Smooth muscle cell (in vitro differentiated cells): Measurements from ENCODE around the gene FAAP24. TPM values are rescaled to one million over a fixed set of nuclear protein-coding genes. Genes with fewer than 3 reads are reported as not detected.
A peak's percentile ranks its signal among the peaks of the same experiment; 100 is the strongest.
"Not testable (repeated sequence)": the region's sequence is repeated elsewhere in the genome, so short reads cannot be mapped to it uniquely, and the experiment has no call there.

Source experiments
- DNase-seq: peaks from one replicate; lab custom pipeline; 2025; ENCODE audit not compliant: unreplicated experiment; lab: John Stamatoyannopoulos, UW
- H2AFZ ChIP-seq: fragments of 200-600 bp; sonication (generic); 2 replicates; pipeline ENCODE4 v1.6.0; 2016; ENCODE audit warnings: antibody characterized with exemption, low read depth, mild to moderate bottlenecking
- H3F3A ChIP-seq: fragments of 200-600 bp; sonication (generic); 2 replicates; pipeline ENCODE4 v1.6.0; 2017; ENCODE audit warnings: antibody characterized with exemption, low read depth
- H3K27ac ChIP-seq: fragments of 200-600 bp; sonication (generic); 2 replicates; pipeline ENCODE4 v1.5.1; 2016; ENCODE audit warnings: low read depth, mild to moderate bottlenecking
- H3K27me3 ChIP-seq: fragments of 200-600 bp; sonication (generic); 2 replicates; pipeline ENCODE4 v1.6.1; 2016; ENCODE audit warnings: low read depth, mild to moderate bottlenecking
- H3K36me3 ChIP-seq: fragments of 200-600 bp; sonication (generic); 2 replicates; pipeline ENCODE4 v1.5.1; 2016; ENCODE audit warnings: low read depth
- H3K4me1 ChIP-seq: fragments of 200-600 bp; sonication (generic); 2 replicates; pipeline ENCODE4 v1.5.1; 2016; ENCODE audit warnings: low read depth
- H3K4me2 ChIP-seq: fragments of 200-600 bp; sonication (generic); 2 replicates; pipeline ENCODE4 v1.6.0; 2016; ENCODE audit warnings: mild to moderate bottlenecking
- H3K4me3 ChIP-seq: fragments of 200-600 bp; sonication (generic); 2 replicates; pipeline ENCODE4 v1.5.1; 2016; ENCODE audit warnings: mild to moderate bottlenecking
- H3K79me2 ChIP-seq: fragments of 200-600 bp; sonication (generic); 2 replicates; pipeline ENCODE4 v1.6.0; 2016; ENCODE audit warnings: low read depth, mild to moderate bottlenecking
- H3K9ac ChIP-seq: fragments of 200-600 bp; sonication (generic); 2 replicates; pipeline ENCODE4 v1.6.0; 2016; ENCODE audit warnings: low read depth
- H3K9me3 ChIP-seq: fragments of 200-600 bp; sonication (generic); replicated peaks from 2 replicates; pipeline ENCODE4 v1.5.1; 2016; ENCODE audit warnings: low read depth
- H4K20me1 ChIP-seq: fragments of 200-600 bp; sonication (generic); 2 replicates; pipeline ENCODE4 v1.6.0; 2016; ENCODE audit warnings: low read depth
- WGBS: methylation state at CpG from one replicate; pipeline ENCODE4 v1.1.7; 2016; ENCODE audit warnings: low lambda C conversion rate; 5-methylcytosine and 5-hydroxymethylcytosine counted together
- polyA plus RNA-seq: library from polyadenylated mRNA; unstranded; fragments of >200 nt; fragmentation: Nextera tagmentation; extraction: Ambion mirVana; gene quantifications from 2 replicates; pipeline ENCODE4 v1.2.1, GENCODE V29; 2016
- total RNA-seq: library from RNA; depleted of rRNA; stranded (reverse); fragments of >200 nt; gene quantifications from 2 replicates; pipeline ENCODE4 v1.2.3, GENCODE V29; 2014
- TF ChIP-seq, protein P1 (sequence below): fragments of 200-600 bp; sonication (generic); IDR thresholded peaks from 2 replicates; pipeline ENCODE4 v1.5.1; 2017; ENCODE audit warnings: borderline replicate concordance, mild to moderate bottlenecking, antibody characterized with exemption; ENCODE audit not compliant: insufficient read depth, poor library complexity, severe bottlenecking

Gene FAAP24
- total and polyA plus RNA-seq, 2 experiments from 2014 or later: 4.7 to 5.3 TPM

DNA sequence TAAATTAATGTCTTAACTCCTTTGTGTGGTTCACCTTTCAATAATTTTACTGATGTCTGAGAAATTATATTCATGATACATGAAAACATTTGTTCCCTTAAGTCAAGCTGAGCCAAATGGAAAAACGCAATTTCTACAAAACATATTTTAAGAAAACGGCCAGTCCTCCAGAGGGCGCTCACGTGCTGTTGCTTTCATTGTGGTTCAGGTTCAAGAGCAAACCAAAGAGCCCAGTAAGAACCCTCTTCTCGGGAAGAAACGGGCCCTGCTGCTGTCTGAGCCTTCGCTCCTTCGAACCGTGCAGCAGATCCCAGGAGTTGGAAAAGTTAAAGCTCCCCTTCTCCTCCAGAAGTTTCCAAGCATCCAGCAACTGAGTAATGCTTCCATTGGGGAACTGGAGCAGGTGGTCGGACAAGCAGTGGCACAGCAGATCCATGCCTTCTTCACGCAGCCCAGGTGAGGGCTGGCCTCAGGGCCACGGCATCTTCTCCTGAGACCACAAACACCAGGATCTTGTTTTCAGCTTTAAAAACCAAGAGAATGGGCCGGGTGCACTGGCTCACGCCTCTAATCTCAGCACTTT lies 4.3 kb downstream of the FAAP24 start:
- Histone ChIP-seq H3K4me3 (no peak overlapping the region), H3F3A (no peaks in the 10 kb centered on the region), H3K4me2 (no peak overlapping the region), H3K9ac (no peak overlapping the region), H3K9me3 (no peaks in the 10 kb centered on the region), H3K36me3 (no peaks in the 10 kb centered on the region), H3K27ac (no peak overlapping the region), H3K79me2 (peaks cover 4% of the 10 kb centered on the region), H3K4me1 (no peaks in the 10 kb centered on the region), H2AFZ (no peak overlapping the region), H4K20me1 (no peaks in the 10 kb centered on the region), H3K27me3 (no peaks in the 10 kb centered on the region)
- TF ChIP-seq, protein P1, sequence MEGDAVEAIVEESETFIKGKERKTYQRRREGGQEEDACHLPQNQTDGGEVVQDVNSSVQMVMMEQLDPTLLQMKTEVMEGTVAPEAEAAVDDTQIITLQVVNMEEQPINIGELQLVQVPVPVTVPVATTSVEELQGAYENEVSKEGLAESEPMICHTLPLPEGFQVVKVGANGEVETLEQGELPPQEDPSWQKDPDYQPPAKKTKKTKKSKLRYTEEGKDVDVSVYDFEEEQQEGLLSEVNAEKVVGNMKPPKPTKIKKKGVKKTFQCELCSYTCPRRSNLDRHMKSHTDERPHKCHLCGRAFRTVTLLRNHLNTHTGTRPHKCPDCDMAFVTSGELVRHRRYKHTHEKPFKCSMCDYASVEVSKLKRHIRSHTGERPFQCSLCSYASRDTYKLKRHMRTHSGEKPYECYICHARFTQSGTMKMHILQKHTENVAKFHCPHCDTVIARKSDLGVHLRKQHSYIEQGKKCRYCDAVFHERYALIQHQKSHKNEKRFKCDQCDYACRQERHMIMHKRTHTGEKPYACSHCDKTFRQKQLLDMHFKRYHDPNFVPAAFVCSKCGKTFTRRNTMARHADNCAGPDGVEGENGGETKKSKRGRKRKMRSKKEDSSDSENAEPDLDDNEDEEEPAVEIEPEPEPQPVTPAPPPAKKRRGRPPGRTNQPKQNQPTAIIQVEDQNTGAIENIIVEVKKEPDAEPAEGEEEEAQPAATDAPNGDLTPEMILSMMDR: peak; percentile 74
- 56% methylated on average over 14 of the region's 14 CpGs for WGBS
- DNase-seq: no peak

DNA sequence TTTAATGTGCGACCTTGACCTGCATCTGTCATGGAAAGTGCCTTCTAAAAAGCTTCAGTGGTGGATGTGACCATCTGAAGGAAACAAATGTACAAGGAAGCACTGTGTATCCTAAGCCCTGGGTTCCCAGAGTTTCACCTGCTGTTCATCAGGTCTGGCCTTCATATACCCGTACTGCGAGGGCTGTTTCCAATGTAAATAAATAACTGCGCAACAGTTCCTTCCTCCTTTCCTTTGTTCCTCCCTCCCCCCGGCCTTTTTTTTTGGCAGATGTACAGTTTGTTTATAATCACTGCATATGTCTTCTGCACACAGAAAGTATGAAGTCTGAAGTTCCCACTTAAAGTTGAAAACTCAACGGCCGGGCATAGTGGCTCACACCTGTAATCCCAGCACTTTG lies 5.2 kb downstream of the FAAP24 start:
- H3K9ac ChIP-seq: no peak overlapping the region
- no peaks in the 10 kb centered on the region for H3F3A ChIP-seq
- no peaks in the 10 kb centered on the region for H3K36me3 ChIP-seq
- H3K27me3 ChIP-seq: no peaks in the 10 kb centered on the region
- H3K4me1 ChIP-seq: no peaks in the 10 kb centered on the region
- no peak overlapping the region for H2AFZ ChIP-seq
- no peaks in the 10 kb centered on the region for H4K20me1 ChIP-seq
- H3K4me3 ChIP-seq: no peak overlapping the region
- no peak overlapping the region for H3K4me2 ChIP-seq
- TF ChIP-seq, protein P1: no peak
- H3K79me2 ChIP-seq: no peaks in the 10 kb centered on the region
- H3K27ac ChIP-seq: no peak overlapping the region
- no peaks in the 10 kb centered on the region for H3K9me3 ChIP-seq
- no peak for DNase-seq
- 95% methylated on average over 7 of the region's 7 CpGs for WGBS

DNA sequence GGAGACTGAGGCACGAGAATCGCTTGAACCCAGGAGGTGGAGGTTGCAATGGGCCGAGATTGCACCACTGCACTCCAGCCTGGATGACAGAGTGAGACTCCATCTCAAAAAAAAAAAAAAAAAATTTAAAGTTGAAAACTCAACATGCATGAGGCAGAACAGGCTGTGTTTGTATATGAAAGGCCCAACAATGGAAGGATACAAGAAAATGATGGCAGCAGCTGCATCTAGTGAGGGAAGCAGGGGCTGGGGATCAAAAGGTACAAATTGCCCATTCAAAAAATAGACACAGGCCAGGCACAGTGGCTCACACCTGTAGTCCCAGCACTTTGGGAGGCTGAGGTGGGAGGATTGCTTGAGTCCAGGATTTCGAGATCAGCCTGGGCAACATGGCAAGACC lies 5.8 kb downstream of the FAAP24 start:
- H4K20me1 ChIP-seq, H3K4me2 ChIP-seq, H3K4me3 ChIP-seq, DNase-seq, H3K9me3 ChIP-seq, H3K9ac ChIP-seq, H3K4me1 ChIP-seq, H3K79me2 ChIP-seq, H2AFZ ChIP-seq, H3K36me3 ChIP-seq, H3K27ac ChIP-seq, H3F3A ChIP-seq, H3K27me3 ChIP-seq: not testable (repeated sequence)
- WGBS: 100% methylated on average over 4 of the region's 4 CpGs

DNA sequence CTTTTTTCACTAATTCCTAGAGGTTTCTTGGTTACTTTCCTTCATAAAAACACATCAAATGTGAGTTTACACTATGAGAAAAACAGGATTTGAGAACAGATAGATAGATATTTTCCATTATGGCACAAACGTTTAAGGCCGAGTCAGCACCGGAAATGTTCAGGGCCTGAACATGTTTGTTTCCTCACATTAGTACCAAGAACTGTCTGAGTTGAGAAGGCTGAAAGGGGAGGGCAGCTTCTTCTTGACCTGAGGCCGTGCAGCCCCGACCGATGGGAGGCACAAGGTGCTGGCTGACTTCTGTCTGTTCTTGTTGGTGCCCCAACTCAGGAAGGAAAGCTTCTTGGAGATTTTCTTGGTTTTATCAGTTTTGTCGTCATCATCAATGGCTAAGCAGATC lies 7.8 kb downstream of the FAAP24 start:
- H3K79me2 ChIP-seq, H2AFZ ChIP-seq, H3K9ac ChIP-seq, H3K36me3 ChIP-seq, H3K9me3 ChIP-seq, H3K4me2 ChIP-seq, H3K4me1 ChIP-seq, H3K27ac ChIP-seq, H3K4me3 ChIP-seq, H3F3A ChIP-seq, H3K27me3 ChIP-seq, H4K20me1 ChIP-seq, DNase-seq: not testable (repeated sequence)
- whole genome bisulfite sequencing: 91% methylated on average over 7 of the region's 7 CpGs

DNA sequence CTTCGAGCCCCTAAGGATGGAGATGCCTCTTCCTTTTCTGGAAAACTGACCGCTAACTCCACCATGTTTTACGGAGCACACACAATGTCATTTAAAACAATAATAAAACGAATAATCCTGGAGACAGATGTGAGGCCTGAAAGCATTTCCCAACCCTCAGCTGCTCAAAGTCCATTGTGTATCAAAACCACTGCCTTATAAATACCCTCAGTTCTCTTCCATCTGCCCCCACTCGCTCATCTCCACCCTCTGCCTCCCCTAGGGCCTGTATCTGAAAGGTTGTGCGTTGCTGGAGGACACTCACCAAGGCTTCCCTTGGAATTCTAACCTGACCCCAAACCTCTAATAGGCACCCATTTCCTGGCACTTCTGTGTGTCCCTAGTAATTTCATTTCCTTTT lies 10.4 kb downstream of the FAAP24 start:
- not testable (repeated sequence) for DNase-seq, H4K20me1 ChIP-seq, H3K4me2 ChIP-seq, H3K9ac ChIP-seq, H3K27ac ChIP-seq, H3K9me3 ChIP-seq, H3K4me3 ChIP-seq, H3K27me3 ChIP-seq, H3F3A ChIP-seq, H3K36me3 ChIP-seq, H2AFZ ChIP-seq, H3K4me1 ChIP-seq, H3K79me2 ChIP-seq
- WGBS: 96% methylated on average over 6 of the region's 6 CpGs

DNA sequence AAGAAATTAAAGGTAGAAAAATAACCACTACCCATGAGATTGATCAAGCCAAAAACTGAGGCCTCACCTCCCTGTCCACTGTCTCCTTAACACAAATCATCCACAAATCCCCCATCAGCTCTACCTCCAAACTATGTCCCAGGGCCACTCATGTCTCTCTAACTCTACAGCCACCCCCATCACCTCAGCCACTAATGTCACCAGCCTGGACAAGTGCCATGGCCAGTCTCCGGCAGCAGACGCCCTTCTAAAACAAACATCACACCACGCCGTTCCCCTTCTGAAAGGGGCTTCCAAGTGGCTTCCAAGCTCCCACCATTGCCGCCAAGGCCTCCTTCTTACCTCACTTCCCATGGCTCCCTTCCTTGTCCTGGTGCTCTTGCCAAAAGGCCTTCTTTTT lies 16.2 kb downstream of the FAAP24 start:
- H3K27ac ChIP-seq, H3K4me3 ChIP-seq, H4K20me1 ChIP-seq, H3K27me3 ChIP-seq, H3F3A ChIP-seq, H3K4me1 ChIP-seq, H3K36me3 ChIP-seq, H3K79me2 ChIP-seq, H2AFZ ChIP-seq, DNase-seq, H3K4me2 ChIP-seq, H3K9ac ChIP-seq, H3K9me3 ChIP-seq: not testable (repeated sequence)
- 99% methylated on average over 5 of the region's 5 CpGs for WGBS
